Peyer's patch (tissue), 4 donors: ENCODE results near the gene MTG2.

Experiments
- CTCF ChIP-seq, 6 experiments: fragments of 450-650 bp in 4 of 6; fragments of 200-600 bp in 2 of 6; sonication (generic) in 1 of 6; IDR thresholded peaks; one replicate each; pipeline ENCODE4 v1.5.1; 2017 to 2019; ENCODE audit warnings: antibody characterized with exemption in 6 of 6, mild to moderate bottlenecking in 3 of 6, moderate library complexity in 1 of 6
- POLR2A ChIP-seq, 2 donors: fragments of 450-650 bp; IDR thresholded peaks; one replicate each; pipeline ENCODE4 v1.5.1; 2017; ENCODE audit warnings: antibody characterized with exemption in 2 of 2, mild to moderate bottlenecking in 2 of 2, moderate library complexity in 2 of 2

- TF ChIP-seq CTCF (IDR thresholded peaks at IDR 0.05) (no peak), POLR2A (IDR thresholded peaks at IDR 0.05) (no peak)
Measured at GRCh38 chr20:62198496-62198895, 15.7 kb downstream of the MTG2 start.
